ENCODE measurements around the gene RNF2. TPM values are rescaled to one million over a fixed set of nuclear protein-coding genes. Genes with fewer than 3 reads are reported as not detected.
A peak's percentile ranks its signal among the peaks of the same experiment; 100 is the strongest.
"Not testable (repeated sequence)": the region's sequence is repeated elsewhere in the genome, so short reads cannot be mapped to it uniquely, and the experiment has no call there.

Gene RNF2
- total RNA-seq (2022): 19.3 and 23.3 TPM in 2 replicates
- percentile 83 among the genes with signal in this experiment for Bru-seq, nascent RNA
- BruChase-seq, experiment 1, labeled RNA remaining after a 6-hour chase: percentile 73 among the genes with signal in this experiment
- percentile 75 among the genes with signal in this experiment for BruChase-seq, experiment 2, labeled RNA remaining after a 2-hour chase
- long read RNA-seq, transcript RNF2-202 (7 exons, 3,606 nt): major isoform, 12 of 18 reads
- long read RNA-seq, partial matches to known transcripts: 0 of 18 reads
- long read RNA-seq, other reads (novel, unspliced or antisense): 3 of 18 reads

DNA sequence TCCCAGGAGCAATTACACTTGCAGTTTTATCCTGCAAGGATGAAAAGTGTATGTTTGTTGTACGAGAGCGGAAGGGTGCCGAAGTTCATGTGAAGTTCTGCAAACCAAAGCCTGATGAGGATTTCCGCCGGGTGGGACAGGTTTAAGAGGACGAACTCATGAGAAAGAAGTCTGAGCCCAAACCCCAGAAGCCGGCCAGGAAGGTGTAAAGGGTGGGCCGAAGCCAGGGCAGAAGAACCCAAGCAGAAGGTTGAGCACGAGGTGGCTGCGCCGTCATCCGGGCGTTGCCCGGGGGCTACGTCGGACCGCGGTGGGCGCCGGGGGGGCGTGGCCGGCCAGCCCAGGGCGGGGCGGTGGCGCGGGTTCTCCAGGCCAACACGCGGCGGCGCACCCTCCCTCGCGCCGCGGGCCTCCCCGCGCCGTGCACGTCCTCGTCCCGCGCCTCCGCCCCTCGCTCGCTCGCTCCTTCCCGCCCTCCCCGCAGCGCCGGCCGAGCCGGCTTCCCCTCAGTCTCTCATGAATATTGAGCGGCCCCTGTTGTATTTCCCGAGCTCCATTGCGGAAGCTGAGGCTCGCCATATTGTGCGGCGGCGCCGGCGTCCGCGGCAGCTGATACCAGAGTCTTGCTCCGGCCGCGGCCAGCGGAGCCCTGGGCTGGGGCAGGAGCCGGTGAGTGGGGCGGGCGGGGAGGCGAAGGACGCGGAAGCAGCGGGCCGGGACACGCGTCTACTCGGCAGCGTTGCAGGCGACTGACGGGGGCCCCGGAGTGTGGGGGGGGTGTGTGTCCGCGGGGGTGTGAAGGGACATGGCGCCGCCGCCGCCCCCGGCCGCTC is at the start of gene RNF2:
Gene RNF2, plus strand, starts transcription at position 578 of the 833 bp plus-strand sequence. CDS start 41,996 bp downstream, outside the sequence.
- Mint-ChIP-seq H3K27me3 (ENCODE audit: unreplicated experiment) (no peaks in the 10 kb centered on the region), H3K4me3 (ENCODE audit: low read depth, unreplicated experiment) (peak within 1 kb of the TSS; percentile 91), H3K36me3 (ENCODE audit: insufficient read depth, unreplicated experiment) (peaks cover 25% of the 10 kb centered on the region), H3K9me3 (ENCODE audit: low read depth, unreplicated experiment) (no peaks in the 10 kb centered on the region), H3K4me1 (ENCODE audit: low read depth, unreplicated experiment) (peaks cover 18% of the 10 kb centered on the region), H3K27ac (ENCODE audit: unreplicated experiment) (peak within 1 kb of the TSS; percentile 86)
- DNase-seq: peak; percentile 84
- no TSS peak for BruUV-seq (replicated peaks)
- intact Hi-C loops (cut with micrococcal nuclease; ENCODE audit: unreplicated experiment): no loop called here
- TF ChIP-seq, protein P1, sequence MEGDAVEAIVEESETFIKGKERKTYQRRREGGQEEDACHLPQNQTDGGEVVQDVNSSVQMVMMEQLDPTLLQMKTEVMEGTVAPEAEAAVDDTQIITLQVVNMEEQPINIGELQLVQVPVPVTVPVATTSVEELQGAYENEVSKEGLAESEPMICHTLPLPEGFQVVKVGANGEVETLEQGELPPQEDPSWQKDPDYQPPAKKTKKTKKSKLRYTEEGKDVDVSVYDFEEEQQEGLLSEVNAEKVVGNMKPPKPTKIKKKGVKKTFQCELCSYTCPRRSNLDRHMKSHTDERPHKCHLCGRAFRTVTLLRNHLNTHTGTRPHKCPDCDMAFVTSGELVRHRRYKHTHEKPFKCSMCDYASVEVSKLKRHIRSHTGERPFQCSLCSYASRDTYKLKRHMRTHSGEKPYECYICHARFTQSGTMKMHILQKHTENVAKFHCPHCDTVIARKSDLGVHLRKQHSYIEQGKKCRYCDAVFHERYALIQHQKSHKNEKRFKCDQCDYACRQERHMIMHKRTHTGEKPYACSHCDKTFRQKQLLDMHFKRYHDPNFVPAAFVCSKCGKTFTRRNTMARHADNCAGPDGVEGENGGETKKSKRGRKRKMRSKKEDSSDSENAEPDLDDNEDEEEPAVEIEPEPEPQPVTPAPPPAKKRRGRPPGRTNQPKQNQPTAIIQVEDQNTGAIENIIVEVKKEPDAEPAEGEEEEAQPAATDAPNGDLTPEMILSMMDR (IDR thresholded peaks at IDR 0.05; ENCODE audit: unreplicated experiment): peak; percentile 24
- CTCF ChIA-PET: interaction anchor here (0.6 to 1.4 kb wide), 11 partner anchors 11 to 1404 kb away, joined by 3 to 5 read pairs (median 3); partner anchors contain the start of gene NIBAN1

DNA sequence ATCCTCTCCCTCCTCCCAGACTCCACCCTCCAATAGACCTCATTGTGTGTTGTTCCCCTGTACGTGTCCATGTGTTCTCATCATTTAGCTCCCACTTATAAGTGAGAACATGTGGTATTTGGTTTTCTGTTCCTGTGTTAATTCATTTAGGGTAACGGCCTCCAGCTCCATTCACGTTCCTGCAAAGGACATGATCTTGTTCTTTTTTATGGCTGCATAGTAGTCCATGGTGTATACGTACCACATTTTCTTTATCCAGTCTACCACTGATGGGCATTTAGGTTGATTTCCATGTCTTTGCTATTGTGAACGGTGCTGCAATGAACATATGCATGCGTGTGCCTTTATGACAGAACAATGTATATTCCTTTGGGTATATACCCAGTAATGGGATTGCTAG is 45.4 kb upstream of the RNF2 start:
- DNase-seq; H3K27ac Mint-ChIP-seq (ENCODE audit: unreplicated experiment); H3K36me3 Mint-ChIP-seq (ENCODE audit: insufficient read depth, unreplicated experiment); intact Hi-C loops (cut with micrococcal nuclease; ENCODE audit: unreplicated experiment); H3K9me3 Mint-ChIP-seq (ENCODE audit: low read depth, unreplicated experiment); CTCF ChIA-PET; BruUV-seq (replicated peaks); H3K4me1 Mint-ChIP-seq (ENCODE audit: low read depth, unreplicated experiment); H3K4me3 Mint-ChIP-seq (ENCODE audit: low read depth, unreplicated experiment): not testable (repeated sequence)
- peaks cover 20% of the 10 kb centered on the region for H3K27me3 Mint-ChIP-seq (ENCODE audit: unreplicated experiment)

DNA sequence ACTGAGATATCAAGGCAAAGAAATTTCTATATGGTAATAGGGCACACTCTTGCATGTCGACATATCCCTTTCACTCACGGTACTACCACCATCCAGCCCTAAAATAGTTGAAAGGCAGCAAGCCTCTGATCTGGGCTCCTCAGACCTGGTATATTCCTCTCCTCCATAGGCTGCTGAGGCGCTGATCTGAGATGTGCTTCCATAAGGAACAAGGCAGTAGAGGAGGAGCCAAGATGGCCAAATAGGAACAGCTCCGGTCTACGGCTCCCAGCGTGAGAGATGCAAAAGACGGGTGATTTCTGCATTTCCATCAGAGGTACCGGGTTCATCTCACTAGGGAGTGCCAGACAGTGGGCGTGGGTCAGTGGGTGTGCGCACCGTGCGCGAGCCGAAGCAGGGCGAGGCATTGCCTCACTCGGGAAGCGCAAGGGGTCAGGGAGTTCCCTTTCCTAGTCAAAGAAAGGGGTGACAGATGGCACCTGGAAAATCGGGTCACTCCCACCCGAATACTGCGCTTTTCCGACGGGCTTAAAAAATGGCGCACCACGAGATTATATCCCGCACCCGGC is 44.0 kb upstream of the RNF2 start:
- H3K9me3 Mint-ChIP-seq (ENCODE audit: low read depth, unreplicated experiment); intact Hi-C loops (cut with micrococcal nuclease; ENCODE audit: unreplicated experiment); H3K27ac Mint-ChIP-seq (ENCODE audit: unreplicated experiment); H3K4me3 Mint-ChIP-seq (ENCODE audit: low read depth, unreplicated experiment); DNase-seq; CTCF ChIA-PET; BruUV-seq (replicated peaks); H3K36me3 Mint-ChIP-seq (ENCODE audit: insufficient read depth, unreplicated experiment); H3K4me1 Mint-ChIP-seq (ENCODE audit: low read depth, unreplicated experiment): not testable (repeated sequence)
- peaks cover 20% of the 10 kb centered on the region for H3K27me3 Mint-ChIP-seq (ENCODE audit: unreplicated experiment)

DNA sequence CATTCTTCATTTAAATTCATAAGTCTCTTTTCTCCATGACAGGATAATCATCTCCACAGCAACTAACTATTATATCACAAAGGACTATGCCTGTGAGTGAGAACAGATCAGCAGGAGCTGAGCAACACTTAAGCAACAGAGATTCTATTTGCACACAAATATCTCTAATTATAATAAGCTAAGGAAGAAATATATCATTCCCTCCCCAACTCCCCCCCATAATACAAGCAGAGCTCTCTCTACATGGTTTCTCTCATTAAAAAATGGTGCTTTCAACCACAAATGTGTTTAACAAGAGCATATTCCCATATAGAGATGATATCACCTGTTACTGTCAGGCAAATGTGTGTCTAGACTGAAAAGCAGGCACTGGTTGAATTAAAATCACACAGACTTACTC is 36.5 kb upstream of the RNF2 start:
- H3K4me3 Mint-ChIP-seq (ENCODE audit: low read depth, unreplicated experiment): no peak overlapping the region
- no peaks in the 10 kb centered on the region for H3K36me3 Mint-ChIP-seq (ENCODE audit: insufficient read depth, unreplicated experiment)
- H3K9me3 Mint-ChIP-seq (ENCODE audit: low read depth, unreplicated experiment): no peaks in the 10 kb centered on the region
- intact Hi-C loops (cut with micrococcal nuclease; ENCODE audit: unreplicated experiment): no loop called here
- H3K4me1 Mint-ChIP-seq (ENCODE audit: low read depth, unreplicated experiment): no peaks in the 10 kb centered on the region
- no TSS peak for BruUV-seq (replicated peaks)
- DNase-seq: no peak
- TF ChIP-seq, protein P1 (IDR thresholded peaks at IDR 0.05; ENCODE audit: unreplicated experiment): no peak
- no peaks in the 10 kb centered on the region for H3K27me3 Mint-ChIP-seq (ENCODE audit: unreplicated experiment)
- no peak overlapping the region for H3K27ac Mint-ChIP-seq (ENCODE audit: unreplicated experiment)
- CTCF ChIA-PET: interaction anchor here (0.6 kb wide), 1 partner anchor 710 kb away, joined by 3 read pairs; no protein-coding TSS in a partner anchor

DNA sequence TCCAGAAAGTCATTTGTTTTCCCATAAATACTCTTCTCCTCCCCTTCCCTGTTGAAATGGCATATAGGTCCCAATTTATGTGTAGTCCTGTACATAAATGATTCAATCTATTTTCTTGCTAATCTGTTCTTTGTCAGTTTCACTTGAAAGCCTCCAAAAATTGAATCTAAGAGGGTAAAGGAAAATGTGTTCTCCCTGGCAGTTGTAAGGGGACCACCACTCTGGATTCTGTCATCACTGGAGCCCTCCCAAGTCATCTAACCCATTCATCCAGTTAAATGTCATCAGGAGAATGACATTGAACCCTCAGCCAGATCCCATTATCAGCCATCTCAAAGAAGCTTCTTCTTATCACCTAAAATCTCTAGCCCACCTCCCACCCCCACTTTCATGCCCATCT is 35.0 kb upstream of the RNF2 start:
- TF ChIP-seq, protein P1 (IDR thresholded peaks at IDR 0.05; ENCODE audit: unreplicated experiment): no peak
- Mint-ChIP-seq H3K9me3 (ENCODE audit: low read depth, unreplicated experiment) (no peaks in the 10 kb centered on the region), H3K4me3 (ENCODE audit: low read depth, unreplicated experiment) (no peak overlapping the region), H3K27ac (ENCODE audit: unreplicated experiment) (no peak overlapping the region), H3K27me3 (ENCODE audit: unreplicated experiment) (no peaks in the 10 kb centered on the region), H3K4me1 (ENCODE audit: low read depth, unreplicated experiment) (no peaks in the 10 kb centered on the region), H3K36me3 (ENCODE audit: insufficient read depth, unreplicated experiment) (no peaks in the 10 kb centered on the region)
- CTCF ChIA-PET: interaction anchor here (0.7 kb wide), 1 partner anchor 16 kb away, joined by 3 read pairs; no protein-coding TSS in a partner anchor
- no TSS peak for BruUV-seq (replicated peaks)
- DNase-seq: no peak
- intact Hi-C loops (cut with micrococcal nuclease; ENCODE audit: unreplicated experiment): no loop called here
